PFSK-1 (cell line): ENCODE results near the gene NRBF2.

ENCODE experiments used
- FOXP2 ChIP-seq: optimal IDR thresholded peaks from 2 replicates; pipeline ENCODE3; 2011; ENCODE audit warnings: borderline replicate concordance, control low read depth, inconsistent platforms; ENCODE audit not compliant: insufficient read depth; ENCODE audit errors: extremely low read length, extremely low read depth
- POLR2AphosphoS5 ChIP-seq: IDR thresholded peaks from 2 replicates; pipeline ENCODE4 v1.6.1; 2012; ENCODE audit warnings: low read depth, mild to moderate bottlenecking, control low read depth, low read length, moderate library complexity
- REST ChIP-seq, 2 experiments: IDR thresholded peaks; 2 replicates each; pipeline versions ENCODE4 v1.6.1 to v1.8.0; 2011 to 2012; ENCODE audit warnings: low read depth in 2 of 2, low read length in 2 of 2, control low read depth in 1 of 2, inconsistent platforms in 1 of 2, mild to moderate bottlenecking in 1 of 2, moderate library complexity in 1 of 2; ENCODE audit not compliant: insufficient read depth in 1 of 2
- SIN3A ChIP-seq: IDR thresholded peaks from 2 replicates; pipeline ENCODE4 v1.6.1; 2012; ENCODE audit warnings: mild to moderate bottlenecking, low read length, moderate library complexity, borderline replicate concordance; ENCODE audit not compliant: insufficient read depth
- TAF1 ChIP-seq: IDR thresholded peaks from 2 replicates; pipeline ENCODE4 v1.6.1; 2012; ENCODE audit warnings: low read length, control low read depth, borderline replicate concordance; ENCODE audit not compliant: insufficient read depth

The NRBF2 gene

GRCh38 chr10:63137306-63137705 is 4.2 kb downstream of the NRBF2 start:
- no peak for TF ChIP-seq TAF1
- TF ChIP-seq REST (IDR thresholded peaks at IDR 0.05; ENCODE audit: insufficient read depth in 1 of 2, low read depth in 2 of 2, low read length in 2 of 2), result no peak
- no peak for TF ChIP-seq POLR2AphosphoS5
- no peak for TF ChIP-seq FOXP2
- TF ChIP-seq SIN3A, result no peak

DNA sequence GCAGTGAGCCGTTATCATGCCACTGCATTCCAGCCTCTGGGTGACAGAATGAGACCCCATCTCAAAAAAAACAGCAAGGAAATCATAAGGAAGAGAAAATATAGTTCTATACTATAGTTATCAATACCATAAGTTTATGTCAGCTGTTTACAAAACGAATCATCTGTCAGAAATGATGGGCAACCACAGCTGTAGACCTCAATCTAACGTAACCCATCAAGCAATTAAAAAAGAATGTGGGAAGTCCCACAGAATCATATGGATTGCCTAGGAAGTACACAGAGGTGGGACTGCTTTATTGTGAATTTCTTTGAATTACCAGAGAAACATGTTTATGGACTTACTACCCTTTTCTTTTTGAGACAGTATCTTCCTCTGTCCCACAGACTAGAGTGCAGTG is 6.9 kb downstream of the NRBF2 start:
- TF ChIP-seq SIN3A (no peak), FOXP2 (no peak), REST (IDR thresholded peaks at IDR 0.05; ENCODE audit: insufficient read depth in 1 of 2, low read depth in 2 of 2, low read length in 2 of 2) (no peak), POLR2AphosphoS5 (no peak), TAF1 (no peak)

GRCh38 chr10:63142136-63142535 is 9.0 kb downstream of the NRBF2 start:
- TF ChIP-seq TAF1 (no peak), REST (IDR thresholded peaks at IDR 0.05; ENCODE audit: insufficient read depth in 1 of 2, low read depth in 2 of 2, low read length in 2 of 2) (no peak), SIN3A (no peak), POLR2AphosphoS5 (no peak), FOXP2 (no peak)

- no peak for TF ChIP-seq POLR2AphosphoS5
- TF ChIP-seq TAF1, result no peak
- no peak for TF ChIP-seq FOXP2
- TF ChIP-seq REST (IDR thresholded peaks at IDR 0.05; ENCODE audit: insufficient read depth in 1 of 2, low read depth in 2 of 2, low read length in 2 of 2), result no peak
- TF ChIP-seq SIN3A, result no peak
These were observed 10.9 kb downstream of the NRBF2 start for GRCh38 chr10:63143987-63144386.

GRCh38 chr10:63145782-63146181 is 12.7 kb downstream of the NRBF2 start:
- TF ChIP-seq SIN3A (no peak), TAF1 (no peak), FOXP2 (no peak), POLR2AphosphoS5 (no peak), REST (IDR thresholded peaks at IDR 0.05; ENCODE audit: insufficient read depth in 1 of 2, low read depth in 2 of 2, low read length in 2 of 2) (no peak)
